Measurements from ENCODE around the gene FLT4. TPM values are rescaled to one million over a fixed set of nuclear protein-coding genes. Genes with fewer than 3 reads are reported as not detected.

Gene FLT4
- total and polyA plus RNA-seq, 2 of the 13 experiments (the other 11 are each of a cell fraction or from before 2014, with no cell fraction given): not detected

DNA sequence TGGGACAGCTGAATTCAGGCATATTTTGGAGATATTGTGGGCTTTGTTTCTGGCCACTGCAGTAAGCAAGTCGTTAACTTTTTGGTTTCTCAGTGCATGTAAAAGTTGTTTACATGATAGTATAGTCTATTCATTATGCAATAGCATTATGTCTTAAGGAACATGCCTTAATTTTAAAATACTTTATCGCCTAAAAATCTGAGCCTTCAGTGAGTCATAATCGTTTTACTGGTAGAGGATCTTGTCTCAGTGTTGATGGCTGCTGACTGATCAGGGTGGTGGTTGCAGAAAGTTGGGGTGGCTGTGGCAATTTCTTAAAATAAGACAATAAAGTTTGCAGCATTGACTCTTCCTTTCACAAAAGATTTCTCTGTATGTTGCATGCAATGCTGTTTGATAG, 63.2 kb downstream of the FLT4 start (continued):
- TF ChIP-seq, protein P1, sequence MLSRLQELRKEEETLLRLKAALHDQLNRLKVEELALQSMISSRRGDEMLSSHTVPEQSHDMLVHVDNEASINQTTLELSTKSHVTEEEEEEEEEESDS (CRISPR knock-in tag; IDR thresholded peaks at IDR 0.05; ENCODE audit: borderline replicate concordance): no peak
- no peak for TF ChIP-seq REPIN1 (CRISPR knock-in tag; IDR thresholded peaks at IDR 0.05; ENCODE audit: borderline replicate concordance, low read depth)
- TF ChIP-seq, protein P2, sequence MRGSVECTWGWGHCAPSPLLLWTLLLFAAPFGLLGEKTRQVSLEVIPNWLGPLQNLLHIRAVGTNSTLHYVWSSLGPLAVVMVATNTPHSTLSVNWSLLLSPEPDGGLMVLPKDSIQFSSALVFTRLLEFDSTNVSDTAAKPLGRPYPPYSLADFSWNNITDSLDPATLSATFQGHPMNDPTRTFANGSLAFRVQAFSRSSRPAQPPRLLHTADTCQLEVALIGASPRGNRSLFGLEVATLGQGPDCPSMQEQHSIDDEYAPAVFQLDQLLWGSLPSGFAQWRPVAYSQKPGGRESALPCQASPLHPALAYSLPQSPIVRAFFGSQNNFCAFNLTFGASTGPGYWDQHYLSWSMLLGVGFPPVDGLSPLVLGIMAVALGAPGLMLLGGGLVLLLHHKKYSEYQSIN (CRISPR knock-in tag; IDR thresholded peaks at IDR 0.05; ENCODE audit: borderline replicate concordance): no peak
- TF ChIP-seq NFIB (CRISPR knock-in tag; IDR thresholded peaks at IDR 0.05; ENCODE audit: borderline replicate concordance): no peak
- no peak for TF ChIP-seq ZNF20 (CRISPR knock-in tag; IDR thresholded peaks at IDR 0.05)
- no peak for TF ChIP-seq PPARG (CRISPR knock-in tag; conservative IDR thresholded peaks at IDR 0.05)

DNA sequence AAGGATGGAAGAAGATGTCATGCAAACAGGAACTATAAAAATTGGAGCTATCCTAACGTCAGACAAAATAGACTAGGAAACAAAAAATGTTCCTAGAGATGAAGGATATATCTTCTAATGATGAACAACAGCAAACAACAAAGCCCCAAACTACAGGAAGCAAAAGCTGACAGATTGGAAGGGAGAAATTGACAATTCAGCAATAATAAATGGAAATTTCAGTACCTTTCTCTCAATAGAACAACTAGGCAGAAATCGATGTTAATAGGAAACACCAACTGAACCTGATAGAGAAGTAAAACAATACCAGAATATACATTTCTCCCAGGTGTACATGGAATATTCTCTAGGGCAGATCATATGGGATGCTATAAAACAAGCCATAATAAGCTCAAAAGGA, 65.7 kb downstream of the FLT4 start:
- WGBS (ENCODE audit: low lambda C conversion rate): 39% methylated on average over 2 of the region's 2 CpGs
- H3K9me3 ChIP-seq (ENCODE audit: low read length): no peaks in the 10 kb centered on the region

More for the DNA sequence above, 65.7 kb downstream of the FLT4 start:
- no peaks in the 10 kb centered on the region for H3K4me1 ChIP-seq (ENCODE audit: insufficient read depth, low read length)
- H3K9ac ChIP-seq (ENCODE audit: insufficient read depth, low read depth, low read length): no peak overlapping the region
- H3K4me3 ChIP-seq (replicated peaks in 1 of 3; ENCODE audit: insufficient read depth in 1 of 3, low read depth in 2 of 3, low read length in 3 of 3): no peak overlapping the region
- no peaks in the 10 kb centered on the region for H3K36me3 ChIP-seq (replicated peaks in 1 of 2; ENCODE audit: control insufficient read depth in 1 of 2, insufficient read depth in 2 of 2, low read length in 2 of 2)
- H4K20me1 ChIP-seq (ENCODE audit: insufficient read depth, low read length): no peaks in the 10 kb centered on the region
- TF ChIP-seq, protein P3, sequence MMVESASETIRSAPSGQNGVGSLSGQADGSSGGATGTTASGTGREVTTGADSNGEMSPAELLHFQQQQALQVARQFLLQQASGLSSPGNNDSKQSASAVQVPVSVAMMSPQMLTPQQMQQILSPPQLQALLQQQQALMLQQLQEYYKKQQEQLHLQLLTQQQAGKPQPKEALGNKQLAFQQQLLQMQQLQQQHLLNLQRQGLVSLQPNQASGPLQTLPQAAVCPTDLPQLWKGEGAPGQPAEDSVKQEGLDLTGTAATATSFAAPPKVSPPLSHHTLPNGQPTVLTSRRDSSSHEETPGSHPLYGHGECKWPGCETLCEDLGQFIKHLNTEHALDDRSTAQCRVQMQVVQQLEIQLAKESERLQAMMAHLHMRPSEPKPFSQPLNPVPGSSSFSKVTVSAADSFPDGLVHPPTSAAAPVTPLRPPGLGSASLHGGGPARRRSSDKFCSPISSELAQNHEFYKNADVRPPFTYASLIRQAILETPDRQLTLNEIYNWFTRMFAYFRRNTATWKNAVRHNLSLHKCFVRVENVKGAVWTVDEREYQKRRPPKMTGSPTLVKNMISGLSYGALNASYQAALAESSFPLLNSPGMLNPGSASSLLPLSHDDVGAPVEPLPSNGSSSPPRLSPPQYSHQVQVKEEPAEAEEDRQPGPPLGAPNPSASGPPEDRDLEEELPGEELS (CRISPR knock-in tag; IDR thresholded peaks at IDR 0.05): no peak
- TF ChIP-seq MTF1 (CRISPR knock-in tag; IDR thresholded peaks at IDR 0.05) (no peak), MAFF (IDR thresholded peaks at IDR 0.05; ENCODE audit: low read depth, low read length) (peak; percentile 61; the same call in 1 of the 2 replicates), MAFK (conservative IDR thresholded peaks at IDR 0.05 in 1 of 2, IDR thresholded peaks at IDR 0.05 in 1 of 2; ENCODE audit: low read length in 2 of 2) (peak; percentile 24 to 64; a peak in 3 of 4 replicates)
- BruUV-seq (replicated peaks): no TSS peak
- H3K79me2 ChIP-seq (ENCODE audit: insufficient read depth, low read length): no peaks in the 10 kb centered on the region
- no peak overlapping the region for H2AFZ ChIP-seq (ENCODE audit: low read length)
- ATAC-seq (no peak), DNase-seq (ENCODE audit: low spot score) (no peak), FAIRE-seq (no peak)
- POLR2A ChIA-PET: no interaction called here
- CTCF ChIA-PET (ENCODE audit: low intra/inter-chr PET ratio, low total read pairs): no interaction called here
- intact Hi-C loops (cut with micrococcal nuclease; ENCODE audit: unreplicated experiment): no loop called here
- no peak overlapping the region for H3K27ac ChIP-seq (ENCODE audit: extremely low read length, insufficient read depth, low read length)
- H3K4me2 ChIP-seq (ENCODE audit: low read depth, low read length): no peak overlapping the region
- in situ Hi-C loops (cut with HindIII; ENCODE audit: extremely low pct_ligation_motif_present, low pct_unique_long_range_greater_than_20kb): no loop called here
- peaks cover 2 to 9% of the 10 kb centered on the region in 2 experiments; a peak in 3 of 5 replicates for H3K27me3 ChIP-seq (ENCODE audit: control insufficient read depth in 1 of 2, insufficient read depth in 2 of 2, low read length in 2 of 2)
